HG03378 (cell line): Measurements from ENCODE around the gene UQCRH.
"Not testable (repeated sequence)": the region's sequence is repeated elsewhere in the genome, so short reads cannot be mapped to it uniquely, and the experiment has no call there.

Experiments used
- ATAC-seq: cut with Tn5 transposase; IDR thresholded peaks from one replicate; pipeline ENCODE4 v1.9.1; 2021; ENCODE audit warnings: mild to moderate bottlenecking, moderate library complexity; ENCODE audit not compliant: unreplicated experiment

Gene UQCRH

GRCh38 chr1:46298387-46298786 is 5.1 kb upstream of the UQCRH start:
- no peak for ATAC-seq

DNA sequence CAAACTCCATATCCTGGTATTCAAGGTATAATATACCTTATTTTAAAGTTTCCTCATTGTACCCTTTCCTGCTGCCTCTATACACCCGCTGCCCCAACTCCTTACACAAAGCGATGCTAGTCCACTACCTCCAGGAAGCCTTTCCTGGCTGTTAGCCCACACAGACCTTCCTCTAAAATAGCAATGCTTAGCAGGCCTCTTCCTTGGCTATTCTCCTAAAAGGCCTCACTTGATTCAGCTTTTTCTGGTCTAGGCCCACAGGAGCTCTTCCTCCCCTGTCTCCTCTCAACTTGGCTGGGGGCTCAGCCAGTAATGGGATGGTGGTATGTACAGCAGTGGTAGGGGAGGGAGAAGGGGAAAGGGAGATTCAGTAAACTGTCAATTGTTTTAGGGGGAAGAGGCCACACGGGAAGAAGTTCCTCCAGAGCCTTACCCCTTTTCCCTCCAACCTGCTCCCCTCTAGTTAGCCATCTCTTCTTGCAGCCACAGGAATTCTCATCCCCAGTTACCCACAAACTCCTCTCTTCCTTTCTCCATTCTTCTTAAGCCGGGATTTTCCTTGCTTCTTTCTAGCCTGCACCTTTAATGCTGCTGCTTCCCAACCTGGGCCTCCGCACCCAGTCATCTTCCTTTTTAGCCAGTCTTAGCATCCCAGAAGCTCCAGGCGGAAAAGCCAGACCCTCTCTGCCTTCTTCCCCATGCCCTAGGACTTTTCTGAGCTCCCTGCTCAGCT is 2.7 kb upstream of the UQCRH start:
- no peak for ATAC-seq

DNA sequence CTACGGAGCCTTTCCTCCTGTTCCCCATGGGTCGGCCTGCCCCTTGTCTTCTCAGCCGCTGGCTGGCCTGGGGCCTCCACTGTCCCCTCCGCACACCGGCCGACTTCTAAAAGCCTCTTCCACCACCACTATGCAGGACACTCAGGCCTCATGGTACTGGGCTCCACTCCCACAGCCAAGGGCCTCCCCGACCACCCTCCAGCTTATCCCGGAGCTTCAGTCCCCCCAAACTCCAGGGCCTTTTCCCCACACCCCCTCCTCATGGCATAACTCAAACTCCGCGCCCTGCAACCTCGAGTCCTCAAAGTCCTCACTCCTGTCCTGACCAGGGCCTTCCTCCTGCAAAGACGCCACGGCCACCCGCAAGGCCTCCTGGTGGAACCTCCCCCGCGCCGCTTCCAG is 2.1 kb upstream of the UQCRH start:
- ATAC-seq, result no peak

DNA sequence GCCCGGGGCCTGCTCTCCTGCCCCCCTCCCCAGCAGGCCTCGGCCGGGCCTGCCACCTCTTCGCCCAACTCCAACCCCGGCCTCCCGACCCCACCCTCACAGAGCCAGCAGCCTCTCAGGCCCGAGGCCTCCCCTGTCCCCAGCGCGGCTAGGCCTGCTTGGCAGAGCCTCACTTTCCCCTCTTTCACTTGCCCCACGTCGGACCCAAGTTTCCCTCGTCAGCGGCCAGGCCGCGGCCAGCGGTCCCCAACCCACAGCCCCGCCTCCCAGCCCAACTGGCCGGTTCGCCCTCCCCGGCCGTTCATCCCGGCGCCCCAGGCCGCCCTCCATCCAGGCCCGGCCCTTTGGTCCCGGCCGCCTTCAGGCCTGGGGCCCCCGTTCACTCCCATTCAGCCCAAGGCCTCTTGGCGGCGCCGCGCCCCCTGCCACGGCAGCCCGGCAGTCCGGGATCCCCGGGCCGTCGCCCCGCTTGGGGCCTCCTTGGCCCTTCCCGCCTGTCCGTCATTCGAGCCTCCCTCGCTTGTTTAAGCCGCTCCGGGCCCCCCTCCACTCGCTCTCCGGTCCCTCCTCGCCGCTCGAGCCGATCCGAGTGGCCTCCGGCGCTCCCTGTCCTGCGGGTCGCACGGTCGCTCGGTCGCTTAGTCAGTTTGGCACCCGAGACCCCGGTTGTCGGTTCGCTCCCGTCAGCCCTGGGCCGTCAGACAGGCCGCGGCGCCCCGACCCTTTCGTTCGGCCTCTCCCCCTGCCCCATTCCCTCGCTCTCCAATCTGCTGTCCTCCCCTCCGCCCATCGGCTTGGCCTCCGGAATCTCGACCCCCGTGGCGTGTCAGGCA is 1.5 kb upstream of the UQCRH start:
- ATAC-seq, result no peak

- no peak for ATAC-seq
These were observed 859 bp upstream of the UQCRH start for GRCh38 chr1:46302641-46303037.

- no peak for ATAC-seq
These were observed 401 bp downstream of the UQCRH start for GRCh38 chr1:46303872-46304326.

DNA sequence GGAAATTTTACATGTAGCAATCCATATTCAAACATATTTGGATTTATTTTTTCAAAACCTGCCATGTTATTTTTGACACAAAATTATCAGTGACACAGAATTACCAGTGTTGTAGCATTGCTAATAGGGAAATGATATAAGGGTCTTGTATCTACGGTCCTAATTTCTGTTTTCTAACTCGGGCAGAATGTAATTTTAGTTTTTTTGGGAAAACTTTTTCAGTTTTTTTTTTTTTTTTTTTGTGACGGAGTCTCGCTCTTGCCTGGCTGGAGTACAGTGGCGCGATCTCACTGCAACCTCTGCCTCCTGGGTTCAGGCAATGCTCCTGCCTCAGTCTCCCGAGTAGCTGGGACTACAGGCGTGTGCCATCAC is 2.6 kb downstream of the UQCRH start:
- no peak for ATAC-seq

GRCh38 chr1:46309401-46310159 is 6.1 kb downstream of the UQCRH start:
- no peak for ATAC-seq

GRCh38 chr1:46310321-46310720 is 6.8 kb downstream of the UQCRH start:
- no peak for ATAC-seq

- no peak for ATAC-seq
These were observed 12.3 kb downstream of the UQCRH start for GRCh38 chr1:46315669-46316403.

DNA sequence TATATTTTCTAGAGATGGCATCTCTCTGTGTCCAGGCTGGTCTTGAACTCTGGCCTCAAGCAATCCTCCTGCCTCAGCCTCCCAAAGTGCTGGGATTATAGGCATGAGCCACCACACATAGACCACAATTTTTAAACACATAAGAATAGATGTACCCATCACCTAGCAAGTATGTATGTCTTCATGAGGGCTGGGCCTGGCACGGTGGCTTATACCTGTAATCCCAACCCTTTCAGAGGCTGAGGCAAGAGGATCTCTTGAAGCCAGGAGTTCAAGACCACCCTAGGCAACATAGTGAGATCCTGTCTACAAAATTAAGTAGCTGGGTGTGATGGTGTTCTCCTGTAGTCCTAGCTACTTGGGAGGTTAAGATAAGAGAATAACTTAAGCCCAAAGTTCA is 13.8 kb downstream of the UQCRH start:
- no peak for ATAC-seq

DNA sequence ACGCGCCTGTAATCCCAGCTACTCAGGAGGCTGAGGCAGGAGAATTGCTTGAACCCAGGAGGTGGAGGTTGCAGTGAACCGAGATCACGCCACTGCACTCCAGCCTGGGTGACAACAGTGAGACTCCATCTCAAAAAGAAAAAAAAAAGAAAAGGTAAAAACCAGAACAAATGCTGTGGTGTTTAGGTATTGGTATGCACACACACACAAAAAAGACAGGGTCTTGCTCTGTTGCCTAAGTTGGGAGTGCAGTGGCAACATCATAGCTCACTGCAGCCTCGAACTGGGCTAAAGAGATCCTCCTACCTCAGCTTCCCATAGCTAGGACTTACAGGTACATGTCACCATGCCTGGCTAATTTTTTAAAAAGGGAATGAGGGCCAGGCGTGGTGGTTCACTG is 15.8 kb downstream of the UQCRH start:
- ATAC-seq, result not testable (repeated sequence)

DNA sequence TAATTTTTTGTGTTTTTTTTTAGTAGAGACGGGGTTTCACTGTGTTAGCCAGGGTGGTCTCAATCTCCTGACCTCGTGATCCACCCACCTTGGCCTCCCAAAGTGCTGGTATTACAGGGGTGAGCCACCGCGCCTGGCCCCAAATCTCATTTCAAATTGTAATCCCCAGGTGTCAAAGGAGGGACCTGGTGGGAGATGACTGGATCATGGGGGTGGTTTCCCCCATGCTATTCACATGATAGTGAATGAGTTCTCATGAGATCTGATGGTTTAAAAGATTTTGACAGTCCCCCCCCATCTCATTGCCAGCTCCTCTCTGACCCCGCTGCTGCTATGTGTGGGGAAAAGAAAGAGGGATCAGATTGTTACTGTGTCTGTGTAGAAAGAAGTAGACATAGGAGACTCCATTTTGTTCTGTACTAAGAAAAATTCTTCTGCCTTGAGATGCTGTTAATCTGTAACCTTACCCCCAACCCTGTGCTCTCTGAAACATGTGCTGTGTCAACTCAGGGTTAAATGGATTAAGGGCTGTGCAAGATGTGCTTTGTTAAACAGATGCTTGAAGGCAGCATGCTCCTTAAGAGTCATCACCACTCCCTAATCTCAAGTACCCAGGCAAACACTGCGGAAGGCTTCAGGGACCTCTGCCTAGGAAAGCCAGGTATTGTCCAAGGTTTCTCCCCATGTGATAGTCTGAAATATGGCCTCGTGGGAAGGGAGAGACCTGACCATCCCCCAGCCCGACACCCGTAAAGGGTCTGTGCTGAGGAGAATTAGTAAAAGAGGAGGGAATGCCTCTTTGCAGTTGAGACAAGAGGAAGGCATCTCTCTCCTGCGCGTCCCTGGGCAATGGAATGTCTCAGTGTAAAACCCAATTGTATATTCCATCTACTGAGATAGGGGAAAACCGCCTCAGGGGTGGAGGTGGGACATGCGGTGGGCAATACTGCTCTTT is 16.7 kb downstream of the UQCRH start:
- ATAC-seq, result not testable (repeated sequence)

GRCh38 chr1:46322191-46322590 is 18.7 kb downstream of the UQCRH start:
- not testable (repeated sequence) for ATAC-seq

DNA sequence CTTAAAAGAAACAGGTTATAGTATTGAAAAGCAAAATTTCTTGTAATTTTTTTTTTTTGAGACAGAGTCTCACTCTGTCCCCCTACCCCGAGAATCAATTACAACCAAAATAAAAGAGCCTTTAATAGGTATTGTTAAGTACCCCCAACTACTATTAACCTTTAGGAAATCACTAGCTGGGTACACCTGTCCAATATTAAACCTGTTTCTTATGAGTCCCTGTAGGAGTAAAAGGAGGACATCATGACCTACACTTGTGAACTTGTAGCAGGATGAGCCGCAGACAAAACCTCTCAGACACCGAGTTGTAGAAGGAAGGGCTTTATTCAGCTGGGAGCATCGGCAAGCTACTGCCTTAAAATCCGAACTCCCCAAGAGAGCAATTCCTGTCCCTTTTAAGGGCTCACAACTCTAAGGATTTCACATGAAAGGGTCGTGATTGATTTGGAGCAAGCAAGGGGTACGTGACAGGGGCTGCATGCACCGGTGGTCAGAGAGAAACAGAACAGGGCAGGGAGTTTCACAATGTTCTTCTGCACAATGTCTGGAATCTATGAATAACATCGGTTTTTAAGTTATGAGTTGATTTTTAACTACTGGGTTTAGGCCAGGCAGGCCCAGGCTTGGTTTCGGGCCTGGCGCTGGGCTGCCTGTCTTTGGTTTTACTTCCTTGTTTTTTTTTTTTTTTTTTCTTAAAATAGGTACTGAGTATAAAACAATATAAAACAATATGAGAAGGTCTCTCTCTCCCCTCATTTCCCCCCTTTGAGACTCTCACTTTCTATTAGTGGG is 22.0 kb downstream of the UQCRH start:
- ATAC-seq, result not testable (repeated sequence)

- ATAC-seq, result not testable (repeated sequence)
These were observed 24.7 kb downstream of the UQCRH start for GRCh38 chr1:46328182-46328581.

GRCh38 chr1:46329807-46330206 is 26.3 kb downstream of the UQCRH start:
- not testable (repeated sequence) for ATAC-seq

- ATAC-seq, result not testable (repeated sequence)
These were observed 26.9 kb downstream of the UQCRH start for GRCh38 chr1:46330381-46330780.
